PC-3 (cell line): ENCODE results near the gene ZSCAN1.

ENCODE experiments used
- CTCF ChIP-seq: fragments of 300-600 bp; sonication (generic); conservative IDR thresholded peaks from 2 replicates; pipeline ENCODE4 v1.5.1; 2017; ENCODE audit warnings: antibody characterized with exemption, low read depth, mild to moderate bottlenecking, low read length
- EZH2phosphoT487 ChIP-seq: fragments of 300-600 bp; sonication (generic); IDR thresholded peaks from 2 replicates; pipeline ENCODE4 v1.6.1; 2018; ENCODE audit warnings: mild to moderate bottlenecking, antibody characterized with exemption, low read length, borderline replicate concordance

GRCh38 chr19:58040751-58041525, 7.1 kb downstream of the ZSCAN1 start:
- TF ChIP-seq CTCF, result no peak
- TF ChIP-seq EZH2phosphoT487, result no peak
